HG03571 (cell line): ENCODE data around the gene PDZD2.

Experiments
- ATAC-seq: cut with Tn5 transposase; IDR thresholded peaks from one replicate; pipeline ENCODE4 v1.9.1; 2021; ENCODE audit not compliant: unreplicated experiment

The PDZD2 gene

DNA sequence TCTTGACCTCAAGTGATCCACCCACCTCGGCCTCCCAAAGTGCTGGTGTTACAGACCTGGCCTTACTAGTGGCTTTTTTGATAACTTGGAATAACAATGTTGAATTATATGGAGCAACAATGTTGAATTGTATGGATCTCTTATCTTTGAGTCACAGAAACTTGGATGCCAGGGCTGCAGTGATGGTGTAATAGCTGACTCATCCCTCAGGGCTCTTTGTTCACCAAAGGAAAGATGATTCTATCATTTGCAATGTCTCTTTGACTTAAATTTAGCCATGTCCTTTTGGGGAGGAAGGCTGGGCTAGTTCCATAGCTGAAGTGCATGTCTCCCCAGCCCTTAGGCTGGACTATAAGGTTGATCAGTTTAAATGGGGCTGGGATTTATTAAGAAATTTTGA, 172.3 kb downstream of the PDZD2 start:
- ATAC-seq: no peak

DNA sequence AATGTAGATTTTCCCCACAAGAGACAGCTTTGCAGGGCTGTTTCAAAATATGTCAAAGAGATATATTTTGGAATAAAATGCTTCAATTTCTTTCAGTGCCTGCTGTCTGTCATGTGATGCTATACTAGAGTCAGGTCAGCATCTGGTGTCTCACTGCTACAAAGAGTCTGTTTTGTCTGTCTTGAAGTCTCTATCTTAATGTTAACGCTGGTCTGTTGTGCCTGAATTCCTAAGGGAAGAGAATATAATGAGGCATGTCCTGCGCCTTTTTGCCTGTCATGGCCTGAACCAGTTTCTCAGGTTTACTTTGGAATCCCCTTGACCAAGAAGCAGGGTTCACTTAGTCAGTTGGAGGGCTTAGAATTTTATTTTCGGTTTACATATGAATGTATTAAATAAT, 176.4 kb downstream of the PDZD2 start:
- ATAC-seq: no peak

DNA sequence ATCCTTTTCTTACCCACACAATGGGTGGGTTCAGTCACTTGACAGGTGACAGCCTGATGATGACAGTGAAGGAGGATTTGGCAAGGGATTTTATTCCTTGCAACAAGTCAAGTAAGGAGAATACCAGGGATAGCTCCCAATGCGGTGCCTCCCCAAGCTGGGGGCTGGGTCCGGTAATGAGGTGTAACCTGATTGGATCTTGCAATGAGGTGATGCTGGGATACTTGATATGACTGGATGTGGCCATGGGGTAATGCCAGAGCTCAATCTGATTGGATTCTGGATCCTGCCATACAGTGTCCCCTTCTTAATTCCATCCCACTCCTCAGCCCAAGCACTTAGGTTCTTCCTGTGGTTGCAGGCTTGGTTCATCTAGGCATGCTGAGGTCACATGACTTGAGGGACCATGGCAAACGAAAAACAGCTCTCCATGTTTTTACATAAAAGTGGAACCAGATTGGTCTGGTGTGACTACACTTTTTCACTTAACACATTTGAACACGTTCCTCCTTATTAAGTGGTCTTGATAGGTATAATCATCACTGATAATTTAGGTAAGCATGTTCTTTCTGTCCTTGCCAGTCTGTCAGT, 181.1 kb downstream of the PDZD2 start:
- ATAC-seq: no peak

DNA sequence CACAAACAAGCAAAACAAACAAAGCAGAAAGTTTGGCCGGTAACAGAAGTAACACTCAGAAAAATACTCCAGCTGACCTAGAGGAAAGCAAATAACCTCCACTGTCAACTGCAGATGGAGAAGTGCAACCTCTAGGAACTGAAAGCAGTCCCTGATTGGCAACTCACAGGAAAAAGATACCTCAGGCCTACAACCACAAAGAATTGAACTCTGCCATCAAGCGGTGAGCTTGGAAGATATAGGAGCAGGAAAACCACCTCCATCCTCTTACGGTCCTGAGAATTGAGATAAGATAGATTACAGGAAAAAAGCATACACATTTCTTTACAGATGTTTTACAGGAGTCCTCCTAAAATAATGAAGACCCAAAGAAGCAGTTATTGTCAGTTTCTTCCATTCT, 184.5 kb downstream of the PDZD2 start:
- ATAC-seq: no peak

DNA sequence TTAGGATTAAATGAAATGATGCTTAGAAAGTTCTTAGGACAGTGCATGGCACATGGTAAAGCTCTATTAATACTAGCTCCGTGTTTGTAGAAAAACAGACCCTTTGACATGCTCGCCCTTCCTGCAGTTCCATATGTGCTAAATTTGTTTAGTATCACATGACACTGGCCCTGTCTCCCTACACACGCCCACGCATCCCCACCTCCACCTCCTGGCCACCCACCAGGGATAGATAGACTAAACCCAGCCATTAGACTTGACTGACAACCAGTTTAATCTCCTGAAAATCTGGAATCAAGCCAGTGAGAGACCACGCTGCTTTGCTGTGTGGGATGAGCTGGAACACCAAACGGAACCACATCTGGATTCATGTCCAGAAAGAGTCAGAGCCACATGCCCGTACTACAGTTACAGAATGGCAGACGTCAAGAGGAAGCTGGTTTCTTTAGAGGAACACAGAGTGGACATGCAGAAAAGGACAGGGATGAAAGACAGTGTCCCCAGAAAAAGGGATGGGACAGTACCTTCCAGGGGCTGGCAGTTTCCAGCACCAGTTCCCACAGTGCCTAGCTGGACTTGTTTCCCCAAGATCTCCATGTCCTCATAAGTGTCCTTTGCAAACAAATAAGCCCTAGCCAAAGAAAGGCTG, 186.1 kb downstream of the PDZD2 start:
- no peak for ATAC-seq

DNA sequence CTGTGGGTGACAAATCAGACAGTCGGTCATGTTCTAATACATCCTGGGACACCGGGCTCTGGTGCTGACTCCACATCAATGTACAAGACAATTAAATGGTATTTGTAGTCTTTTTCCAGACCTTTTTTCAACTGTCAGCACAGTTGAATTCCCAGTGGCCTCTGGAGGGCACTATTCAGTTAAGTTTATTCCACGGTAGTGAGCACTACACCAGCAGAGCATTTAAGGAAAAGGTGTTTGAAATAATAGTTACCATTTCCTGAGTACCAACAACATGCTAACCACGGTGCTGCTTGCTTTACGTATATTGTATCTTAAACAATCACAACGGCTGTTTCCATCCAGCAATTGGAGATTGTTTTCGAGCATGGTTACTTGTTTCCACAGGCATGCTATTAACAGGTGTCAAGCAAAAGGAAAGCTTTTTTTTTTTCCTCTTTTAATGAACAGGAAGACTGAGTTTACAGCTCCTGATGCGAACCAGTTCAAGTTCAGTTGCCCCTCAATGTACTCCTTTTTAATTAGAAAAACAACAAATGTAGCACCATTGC, 186.7 kb downstream of the PDZD2 start:
- no peak for ATAC-seq

DNA sequence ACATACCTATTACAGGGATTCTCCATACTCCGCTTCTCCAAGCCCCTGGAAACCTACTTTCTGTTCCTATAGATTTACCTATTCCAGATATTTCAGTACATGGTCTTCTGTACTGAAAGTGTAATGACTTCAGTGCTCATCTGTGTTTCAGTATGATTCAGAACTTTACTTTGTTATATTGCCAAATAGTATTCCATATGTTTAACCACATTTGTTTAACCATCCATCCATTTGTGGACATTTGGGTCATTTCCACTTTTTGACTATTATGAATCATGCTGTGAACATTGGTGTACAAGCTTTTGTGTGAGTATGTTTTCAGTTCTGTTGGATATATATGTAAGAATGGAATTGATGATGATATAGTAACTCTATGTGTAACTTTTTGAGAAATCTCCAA, 188.9 kb downstream of the PDZD2 start:
- ATAC-seq: no peak

DNA sequence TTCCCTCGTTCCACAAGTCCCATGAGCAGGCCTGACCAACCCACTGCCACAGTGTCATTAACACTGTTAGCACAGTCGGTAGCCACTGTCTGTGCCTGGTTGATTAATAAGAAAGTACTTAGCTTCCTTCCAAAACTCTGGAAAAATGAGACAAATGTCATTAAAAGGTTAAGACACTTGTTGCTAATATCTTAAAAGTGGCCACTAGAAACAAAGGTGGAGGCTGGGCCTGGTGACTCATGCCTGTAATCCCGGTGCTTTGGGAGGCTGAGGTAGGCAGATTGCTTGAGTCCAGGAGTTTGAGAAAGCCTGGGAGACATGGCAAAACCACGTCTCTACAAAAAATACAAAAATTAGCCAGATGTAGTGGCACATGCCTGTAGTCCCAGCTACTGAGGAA, 194.0 kb downstream of the PDZD2 start:
- ATAC-seq: no peak

DNA sequence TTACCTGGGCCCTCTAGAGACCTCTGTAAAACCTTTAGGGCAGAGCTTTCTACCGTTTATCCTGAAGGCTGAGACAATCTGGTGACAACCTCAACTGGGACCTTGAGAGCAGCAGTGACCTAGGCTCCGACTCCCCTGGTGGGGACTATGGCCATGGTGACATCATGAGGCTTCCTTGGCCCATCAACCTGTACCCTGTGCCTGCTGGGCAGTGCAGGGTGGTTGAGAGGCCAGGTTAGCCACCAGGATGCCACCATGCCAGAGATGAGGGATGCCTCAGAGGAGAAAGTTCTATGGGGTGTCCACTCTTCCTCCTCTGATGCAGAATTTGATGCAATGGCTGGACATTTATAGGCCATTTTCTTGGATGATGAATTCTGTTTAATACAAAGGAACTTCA, 194.8 kb downstream of the PDZD2 start:
- ATAC-seq: no peak

DNA sequence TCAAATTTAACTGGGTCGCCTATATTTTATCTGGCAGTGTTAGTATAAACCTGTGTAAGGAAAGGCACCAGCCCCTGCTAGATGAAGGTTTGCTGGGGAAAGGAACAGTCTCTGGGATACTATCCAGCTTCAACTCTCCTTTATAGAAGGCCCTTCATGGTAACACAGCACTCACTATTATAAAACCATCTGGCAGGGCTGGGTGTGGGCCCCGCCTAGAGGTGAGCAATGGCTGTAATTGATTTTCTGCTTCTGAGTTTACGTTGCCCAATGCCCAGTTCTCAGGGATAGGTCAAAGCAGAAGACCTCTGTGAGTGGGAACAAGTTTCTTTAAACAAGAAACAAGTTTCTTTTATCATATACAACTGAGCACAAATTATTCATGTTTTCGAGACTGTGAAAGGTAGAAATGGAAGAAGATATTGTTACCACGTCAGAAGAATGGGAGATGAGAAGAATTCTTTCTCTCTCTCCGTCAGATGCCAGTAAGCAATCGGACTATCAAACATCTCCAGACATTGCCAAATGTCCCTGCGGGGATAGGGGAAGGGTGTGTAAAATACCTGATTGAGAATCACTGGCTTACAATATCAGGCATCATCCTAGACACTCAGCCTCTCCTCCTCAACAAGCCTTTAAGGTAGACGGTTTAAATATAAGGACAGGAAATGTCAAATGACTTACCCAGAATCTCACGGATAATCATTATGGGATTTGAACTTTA, 205.9 kb downstream of the PDZD2 start:
- no peak for ATAC-seq

DNA sequence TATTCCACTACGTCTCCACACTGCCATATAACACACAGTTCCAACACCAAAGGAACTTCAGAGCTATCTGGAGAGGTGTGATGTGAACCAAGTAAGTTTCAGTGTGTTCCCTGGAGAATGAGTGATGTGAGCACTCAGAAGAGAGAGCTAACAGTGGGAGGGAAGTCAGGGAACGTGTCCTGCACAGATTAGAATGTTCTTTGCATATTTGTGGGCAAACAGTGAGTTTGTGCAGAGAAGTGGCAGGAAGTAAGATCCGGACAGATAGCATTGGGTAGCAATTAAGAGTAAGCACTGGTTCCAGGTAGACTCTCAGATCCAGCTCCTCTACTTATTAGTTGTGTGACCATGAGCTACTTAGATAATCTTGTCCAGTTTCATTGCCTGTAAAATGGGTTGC, 206.4 kb downstream of the PDZD2 start:
- no peak for ATAC-seq

DNA sequence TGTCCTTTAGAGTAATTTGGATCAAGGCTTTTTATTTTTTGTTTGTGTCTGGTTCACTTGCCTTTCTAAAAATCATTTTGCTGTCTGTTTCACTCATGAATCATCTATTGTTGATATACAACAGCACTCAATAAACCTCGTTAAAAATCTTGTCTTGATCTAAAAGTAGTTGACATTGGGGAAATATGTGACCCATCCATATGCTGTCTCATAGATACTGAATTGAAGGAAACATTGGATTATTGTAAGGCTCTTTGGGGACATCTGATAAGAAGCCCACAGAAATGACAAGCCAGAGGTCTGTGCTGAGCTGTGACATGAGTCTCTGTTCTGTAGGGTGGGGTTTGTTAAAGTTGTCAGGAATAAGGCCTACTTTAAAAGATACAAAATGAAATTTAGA, 208.0 kb downstream of the PDZD2 start:
- no peak for ATAC-seq

DNA sequence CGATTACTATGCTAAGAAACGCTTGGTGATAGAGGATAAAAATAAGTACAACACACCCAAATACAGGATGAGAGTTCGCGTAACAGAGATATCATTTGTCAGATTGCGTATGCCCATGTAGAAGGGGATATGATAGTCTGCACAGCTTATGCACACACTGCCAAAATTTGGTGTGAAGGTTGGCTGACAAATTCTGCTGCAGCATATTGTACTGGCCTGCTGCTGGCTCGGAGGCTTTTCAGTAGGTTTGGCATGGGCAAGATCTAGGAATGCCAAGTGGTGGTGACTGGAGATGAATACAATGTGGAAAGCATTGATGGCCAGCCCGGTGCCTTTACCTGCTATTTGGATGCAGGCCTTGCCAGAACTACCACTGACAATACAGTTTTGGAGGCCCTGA, 208.4 kb downstream of the PDZD2 start:
- ATAC-seq: no peak

DNA sequence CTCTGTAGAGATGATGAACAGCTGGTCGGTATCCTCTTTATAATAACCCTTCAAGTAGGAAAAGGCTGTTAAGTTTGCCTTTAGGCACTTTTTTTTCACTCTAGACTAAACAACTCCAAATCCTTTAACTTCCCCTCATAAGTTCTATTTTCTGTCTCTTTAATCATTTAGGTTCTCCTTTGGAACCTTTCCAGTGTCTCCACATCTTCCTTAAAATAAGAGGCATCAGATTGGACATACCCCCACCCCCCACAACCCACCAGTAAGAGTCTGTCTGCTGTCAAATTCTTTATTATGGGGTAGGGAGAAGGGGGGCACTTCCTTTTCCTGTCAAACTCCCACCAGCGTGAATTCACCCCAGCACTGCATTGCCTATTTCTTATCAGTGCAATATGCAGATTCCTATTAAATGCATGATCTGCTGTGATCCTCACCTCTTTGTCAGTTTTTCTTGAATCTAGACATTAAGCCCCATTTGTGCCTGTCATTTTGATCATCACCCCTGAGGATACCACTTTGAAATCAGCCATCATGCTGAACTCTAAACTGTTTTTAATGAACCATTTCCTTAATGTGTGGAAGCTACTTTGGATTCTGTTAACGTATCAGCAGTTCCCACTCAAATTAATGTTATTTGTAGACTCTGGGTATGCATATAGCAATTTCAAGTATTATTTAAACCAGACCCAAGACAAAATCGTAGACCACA, 212.2 kb downstream of the PDZD2 start:
- no peak for ATAC-seq

DNA sequence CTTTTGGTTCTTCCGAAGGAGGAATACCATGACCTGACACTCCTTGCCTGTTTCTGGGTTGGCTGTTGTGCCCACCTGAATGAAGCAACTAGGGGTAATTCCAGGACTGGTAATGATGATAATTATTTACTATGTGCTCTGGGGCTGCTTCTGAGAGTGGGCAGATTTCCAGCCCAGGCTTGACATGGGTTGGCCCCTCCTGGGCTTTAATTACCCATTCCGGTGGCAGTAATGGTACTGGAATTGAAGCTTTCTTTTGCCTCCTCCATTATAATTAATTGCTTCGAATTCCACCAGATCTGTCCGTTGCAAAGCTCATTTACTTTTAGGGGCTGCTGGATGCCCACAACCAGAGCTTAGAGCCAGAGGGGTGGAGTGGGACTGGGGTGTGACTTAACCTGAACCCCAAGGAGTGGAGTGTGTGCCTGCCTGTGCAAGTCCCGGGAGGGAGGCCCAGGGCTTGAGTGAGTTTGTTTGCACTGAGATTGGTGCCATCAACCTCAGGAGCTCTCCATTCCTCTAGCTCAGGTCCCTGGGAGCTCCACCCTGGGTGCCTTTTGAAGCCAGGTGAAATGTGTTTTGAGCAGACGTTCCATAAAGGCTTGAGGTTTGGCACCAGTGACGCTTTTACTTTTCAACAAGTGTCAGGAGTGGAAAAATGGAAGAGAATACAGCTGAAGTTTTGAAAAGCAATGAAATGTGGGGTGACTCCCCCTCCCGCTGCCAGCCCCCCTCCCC, 214.6 kb downstream of the PDZD2 start:
- ATAC-seq: no peak

DNA sequence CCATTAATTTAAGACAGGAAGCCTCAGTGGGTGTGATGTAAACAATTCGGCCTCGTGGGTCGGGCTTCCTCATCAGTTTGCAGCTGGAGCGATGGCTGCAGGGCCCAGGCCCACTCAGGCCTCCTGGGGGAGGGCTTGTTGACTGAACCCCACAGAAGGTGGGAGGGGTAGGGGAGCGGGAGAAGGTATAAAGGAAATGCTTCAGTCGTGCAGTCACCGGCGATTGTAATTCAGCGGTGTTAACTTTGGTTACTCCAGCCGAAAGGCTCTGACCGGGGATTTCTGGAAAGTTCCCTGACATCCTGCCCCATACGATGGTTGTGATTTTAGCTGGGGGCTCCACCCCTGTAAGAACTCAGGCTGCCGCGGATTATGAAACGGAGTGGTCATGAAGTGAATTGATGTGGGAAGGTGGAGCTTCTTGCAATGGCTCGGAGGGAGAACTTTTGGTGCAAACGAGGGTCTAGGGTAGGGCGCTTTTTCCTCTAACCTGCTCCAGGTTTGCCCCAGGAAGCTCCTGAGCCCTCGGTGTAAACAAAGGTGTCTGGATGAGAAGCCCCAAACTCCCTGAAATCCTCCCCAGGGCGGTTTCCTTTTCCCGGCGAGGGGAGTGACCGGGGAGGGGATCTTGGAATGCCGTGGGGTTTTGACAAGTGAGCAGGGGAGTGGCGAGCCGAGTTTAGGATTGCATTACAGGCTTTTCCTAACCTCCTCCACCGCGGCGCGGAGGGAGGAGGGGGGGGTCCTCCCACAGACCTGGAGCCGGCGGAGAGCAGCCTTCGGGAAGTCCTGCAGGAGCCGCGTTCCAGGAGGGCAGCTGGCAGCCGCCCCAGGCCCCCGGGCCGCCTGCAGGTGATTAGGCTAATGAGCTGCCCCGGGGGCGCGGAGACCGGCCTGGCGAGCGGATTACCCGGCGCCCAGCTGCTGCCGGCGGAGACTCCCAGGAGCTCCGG, 215.5 kb downstream of the PDZD2 start:
- ATAC-seq: no peak

DNA sequence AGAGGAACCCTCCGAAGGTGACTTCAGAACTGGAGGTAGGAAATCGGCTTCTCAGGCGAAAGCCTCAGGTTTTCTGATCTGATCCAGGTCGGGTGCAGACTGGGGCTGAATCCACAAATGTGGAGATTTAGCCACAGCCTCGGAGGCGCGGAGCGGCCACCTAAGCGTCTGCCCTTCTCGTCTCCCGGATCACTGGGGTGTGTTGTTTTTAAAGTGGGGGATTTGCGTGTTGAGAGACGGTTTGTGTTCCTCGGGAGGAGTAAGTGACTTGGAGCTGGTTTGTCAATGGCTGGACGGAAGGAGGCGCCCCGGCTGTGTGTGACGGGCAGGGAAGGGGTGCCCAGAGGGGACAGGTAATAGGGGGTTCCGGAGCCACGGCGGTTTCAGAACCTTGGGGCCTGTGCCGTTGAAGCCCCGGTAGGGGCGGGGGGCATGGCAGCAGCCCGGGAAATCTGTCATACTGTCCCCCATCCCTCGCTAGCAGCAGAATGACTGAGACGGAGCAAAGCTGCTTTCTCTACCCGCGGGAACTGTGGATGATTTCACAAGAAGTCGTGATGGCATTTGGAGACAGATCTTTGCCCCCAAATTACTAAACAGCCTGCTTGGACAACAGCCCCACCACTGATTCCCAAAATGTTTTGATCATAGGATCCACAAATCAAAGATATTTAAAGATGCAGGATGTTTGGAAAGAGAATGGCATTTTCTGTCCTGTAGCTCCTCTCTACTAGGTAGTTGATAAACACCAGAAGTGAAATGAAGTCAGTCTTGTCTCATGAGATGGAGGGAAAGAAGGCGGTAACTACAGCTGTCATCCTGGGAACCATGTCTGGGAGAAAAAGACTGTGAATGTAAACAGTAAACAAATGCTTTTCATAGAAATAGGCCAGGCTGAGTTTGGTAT, 216.5 kb downstream of the PDZD2 start:
- no peak for ATAC-seq

DNA sequence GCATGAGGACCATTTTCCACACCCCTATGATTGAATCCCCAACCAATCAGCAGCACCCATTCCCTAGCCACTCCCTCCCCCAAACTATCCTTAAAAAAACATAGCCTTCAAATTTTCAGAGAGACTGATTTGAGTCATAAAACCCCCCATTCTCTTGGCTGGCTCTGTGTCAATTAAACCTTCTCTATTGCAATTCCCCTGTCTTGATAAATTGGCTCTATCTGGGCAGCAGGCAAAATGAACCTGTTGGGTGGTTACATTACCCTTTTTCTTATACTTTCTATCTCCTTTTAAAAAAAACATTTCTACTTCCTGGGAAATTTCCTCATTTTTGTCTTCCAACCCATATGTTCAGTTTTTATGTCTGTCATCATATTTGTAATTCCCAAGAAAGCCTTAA, 220.2 kb downstream of the PDZD2 start:
- ATAC-seq: no peak

DNA sequence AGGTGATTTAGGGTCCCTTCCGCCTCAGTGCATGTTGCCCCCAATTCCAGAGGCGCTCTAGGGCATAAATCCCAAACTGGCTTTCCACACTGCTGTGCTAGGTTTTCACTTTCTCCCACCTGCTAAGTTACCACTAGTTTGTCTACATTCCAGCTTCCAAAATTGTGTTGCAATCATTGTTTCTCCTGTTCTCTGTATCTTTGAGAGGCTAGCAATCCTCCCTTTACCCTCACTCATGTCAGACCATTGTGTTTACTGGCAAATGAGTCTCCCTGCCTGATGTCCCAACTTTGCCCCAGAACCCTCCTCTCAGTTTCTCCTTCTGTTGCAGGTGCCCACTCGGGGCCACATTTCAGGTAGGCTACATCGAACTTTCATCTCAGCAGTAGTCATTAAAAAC, 221.3 kb downstream of the PDZD2 start:
- no peak for ATAC-seq
